ENCODE data around the gene RNF144A.

RNF144A gene

DNA sequence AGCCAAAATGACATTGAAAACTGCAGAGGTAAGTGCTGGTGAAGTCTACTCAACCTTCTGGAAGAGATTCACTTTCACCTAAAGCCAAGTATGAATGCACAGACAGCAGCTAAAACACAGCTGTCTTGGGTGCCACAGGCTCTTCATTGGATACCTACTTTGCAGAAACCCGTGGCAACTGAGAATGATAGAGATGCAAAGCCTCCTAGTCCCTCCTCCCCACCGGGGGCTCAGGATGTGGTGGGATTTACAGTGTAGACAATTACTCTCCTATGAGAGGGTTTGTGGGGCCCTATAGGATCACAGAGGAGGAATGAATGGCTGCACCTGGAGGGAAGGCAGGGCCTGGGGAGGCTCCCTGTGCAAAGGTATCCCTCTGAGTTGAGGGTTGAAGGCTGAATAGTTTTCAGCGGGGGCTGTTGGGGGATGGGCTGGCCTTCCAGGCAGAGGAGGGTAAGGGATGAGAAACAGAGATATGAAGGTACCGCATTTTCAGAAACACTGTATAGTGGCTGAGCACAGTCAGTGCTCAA, 131.6 kb downstream of the RNF144A start:
- no peak for DNase-seq

DNA sequence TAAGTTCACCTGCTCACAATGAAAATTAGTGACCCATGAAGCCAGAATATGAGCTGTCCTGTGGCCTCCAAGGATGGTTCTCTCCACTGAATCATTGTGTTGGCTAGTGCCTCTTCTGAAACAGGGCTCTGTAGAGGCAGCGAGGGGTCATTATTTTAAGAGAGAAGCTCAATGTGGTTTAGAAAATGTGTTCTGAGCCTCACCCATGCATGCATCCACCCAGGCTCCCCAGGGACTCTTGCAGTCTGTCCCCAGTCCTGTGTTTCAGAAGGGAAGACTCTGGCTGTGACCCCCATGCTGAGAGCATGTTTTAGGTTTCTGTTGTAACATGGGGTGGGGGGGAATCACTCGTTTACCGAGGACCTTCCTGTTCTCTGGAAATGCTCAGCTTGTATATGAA, 135.2 kb downstream of the RNF144A start:
- no peak for DNase-seq

DNA sequence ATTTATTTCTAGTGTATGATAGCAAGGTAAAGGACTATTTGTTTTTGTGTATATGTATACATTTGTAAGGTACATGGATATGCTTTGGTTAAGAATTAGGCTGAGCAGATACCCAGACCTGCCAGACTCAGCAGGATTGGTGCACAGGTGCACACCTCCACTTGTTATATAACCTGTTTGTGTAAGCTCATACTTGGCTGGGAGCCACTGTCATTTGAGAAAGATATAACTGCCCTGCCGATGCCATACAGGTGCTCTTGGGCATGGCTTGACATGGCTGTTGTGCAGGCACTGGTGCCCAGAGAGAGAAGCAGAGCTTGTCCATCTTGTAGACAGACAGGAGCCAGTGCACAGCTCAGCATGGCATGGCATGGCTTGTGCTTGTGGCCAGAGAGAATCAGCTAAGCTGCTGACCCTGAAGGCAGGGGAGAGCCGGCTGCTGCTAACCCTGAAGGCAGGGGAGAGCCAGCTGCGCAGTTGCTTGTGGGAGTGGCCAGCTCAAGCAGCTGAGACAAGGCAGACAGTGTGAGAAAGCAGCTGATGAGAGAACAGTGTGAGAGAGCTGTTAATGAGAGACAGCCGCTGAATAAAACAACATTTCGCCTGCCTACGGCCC, 136.5 kb downstream of the RNF144A start:
- no peak for DNase-seq

DNA sequence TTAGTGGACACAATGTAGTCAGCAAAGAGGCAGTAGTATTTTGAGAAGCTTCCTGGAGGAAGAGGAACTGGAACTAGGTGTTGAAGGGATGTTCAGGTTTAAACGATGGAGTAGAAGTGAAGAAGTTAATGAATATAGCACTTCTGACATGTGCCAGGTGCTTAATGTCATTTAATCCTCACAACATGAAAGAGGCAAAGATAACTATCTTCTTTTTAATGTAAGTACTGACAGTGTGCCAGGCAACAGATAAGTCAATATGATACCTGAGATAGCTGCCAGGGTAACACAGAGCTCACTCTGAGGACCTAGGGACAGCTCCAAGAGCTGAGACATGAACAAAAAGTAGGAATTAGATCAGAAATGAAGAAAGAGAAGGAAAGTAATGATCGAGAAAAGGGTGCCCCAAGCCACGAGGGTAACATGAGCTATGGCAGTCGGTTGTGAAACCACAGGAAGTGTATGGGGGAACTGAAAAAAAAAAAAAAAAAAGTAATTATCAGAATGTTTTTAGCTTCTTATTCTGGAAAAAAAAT, 140.7 kb downstream of the RNF144A start:
- DNase-seq, result peak; percentile 7

DNA sequence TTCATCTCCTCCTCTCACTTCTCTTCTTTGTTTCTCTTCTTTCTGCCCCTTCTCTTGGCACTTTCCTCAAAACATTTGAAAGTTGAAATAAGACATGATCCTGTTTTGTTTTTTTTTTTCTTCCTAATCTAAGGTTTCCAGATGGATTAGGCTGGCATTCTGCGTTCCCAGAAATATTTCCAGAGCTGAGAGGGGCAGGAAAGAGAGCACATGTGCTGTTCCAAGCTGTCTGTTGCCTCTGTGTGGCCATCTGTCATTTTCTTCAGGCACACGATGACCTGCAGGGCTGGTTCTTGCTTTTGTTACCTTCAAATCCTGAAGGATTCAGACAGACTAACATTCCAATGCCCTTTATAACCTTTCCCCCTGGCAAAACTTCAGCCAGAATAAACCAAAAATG, 142.9 kb downstream of the RNF144A start:
- DNase-seq, result no peak

DNA sequence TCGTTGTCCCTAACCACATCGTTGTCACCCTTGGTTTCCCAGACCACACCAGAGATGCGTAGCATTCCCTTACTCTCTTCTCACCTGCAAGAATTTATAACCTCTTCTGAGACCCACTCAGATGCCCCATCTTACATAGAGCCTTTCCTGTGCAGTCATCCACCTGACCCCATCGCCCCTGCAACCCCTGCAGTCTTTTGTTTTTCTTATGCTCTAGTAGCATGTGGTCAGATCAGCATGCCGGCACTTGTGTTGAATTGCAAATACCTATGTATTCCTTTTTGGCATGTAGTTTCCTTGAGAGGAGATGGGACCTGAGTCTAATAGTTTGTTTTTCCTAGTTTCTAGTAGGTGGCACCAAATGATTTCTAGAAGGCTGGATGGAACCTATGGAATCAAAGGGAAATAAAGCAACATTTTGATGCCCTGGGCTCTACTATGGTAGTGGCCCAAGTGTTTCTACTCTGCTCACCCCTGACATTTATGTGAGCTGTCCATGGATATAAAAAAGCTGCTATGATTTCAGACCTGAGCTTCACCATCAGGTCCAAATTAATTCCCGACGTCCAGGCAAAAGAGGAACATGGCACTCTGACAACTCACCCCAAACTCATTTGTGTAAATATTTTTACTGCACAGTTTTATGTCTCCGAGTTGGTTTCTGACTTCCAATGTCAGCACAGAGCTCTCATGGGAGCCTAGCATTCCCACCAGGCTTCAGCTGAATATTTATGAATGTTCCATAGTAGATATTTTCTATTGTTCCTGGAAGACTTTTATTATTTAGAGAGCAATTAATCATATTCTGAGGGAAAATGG, 143.6 kb downstream of the RNF144A start:
- DNase-seq, result no peak

DNA sequence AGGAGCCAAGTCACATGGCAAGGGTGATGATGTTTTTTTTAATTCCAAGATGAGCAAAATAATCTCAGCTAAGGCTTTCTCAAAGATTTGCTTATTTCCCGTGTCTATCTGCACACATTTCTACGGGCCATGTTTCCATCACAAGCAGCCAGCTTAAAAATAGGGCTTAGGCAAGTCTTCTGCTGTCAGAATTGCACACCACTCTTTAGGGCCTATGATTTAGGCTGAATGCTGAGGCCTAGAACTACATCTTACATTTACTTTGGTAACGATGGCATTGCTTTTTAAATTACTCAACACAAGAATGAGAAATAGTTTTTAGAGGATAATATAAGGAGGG, 144.2 kb downstream of the RNF144A start:
- DNase-seq, result no peak

DNA sequence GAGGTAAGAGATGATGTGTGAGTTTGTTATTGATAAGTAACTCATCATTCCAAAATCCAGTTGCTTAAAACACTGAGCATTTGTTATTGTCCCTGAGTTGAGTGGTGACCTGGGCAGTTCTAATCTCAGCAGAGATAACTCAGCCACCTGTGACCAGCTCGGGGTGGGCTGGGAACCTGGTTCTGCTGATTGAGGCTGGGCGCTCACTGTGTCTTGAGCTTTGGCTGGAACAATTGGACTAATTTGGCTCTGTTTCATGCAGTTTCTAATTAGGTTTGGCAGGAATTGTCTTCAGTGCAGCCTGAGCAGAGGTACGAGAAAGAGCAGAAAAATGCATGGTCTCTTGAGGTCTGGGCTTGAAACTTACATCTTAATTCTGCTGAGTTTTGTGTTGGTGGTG, 144.7 kb downstream of the RNF144A start:
- no peak for DNase-seq

DNA sequence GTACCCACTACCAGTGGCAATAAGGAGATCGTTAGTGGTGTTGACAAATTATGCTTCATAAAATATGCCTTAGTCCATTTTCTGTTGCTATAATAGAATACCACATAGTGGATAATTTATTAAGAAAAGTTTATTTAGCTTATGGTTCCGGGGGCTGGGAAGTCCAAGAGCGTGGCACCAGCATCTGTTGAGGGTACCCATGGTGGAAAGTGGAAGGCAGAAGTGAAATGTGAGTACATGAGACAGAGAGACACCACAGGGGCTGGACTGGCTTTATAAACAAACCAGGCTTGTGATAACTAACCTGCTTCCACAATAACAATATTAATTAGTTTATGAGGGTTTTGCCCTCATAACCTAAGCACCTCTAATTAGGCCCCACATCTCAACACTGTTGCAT, 146.6 kb downstream of the RNF144A start:
- no peak for DNase-seq

DNA sequence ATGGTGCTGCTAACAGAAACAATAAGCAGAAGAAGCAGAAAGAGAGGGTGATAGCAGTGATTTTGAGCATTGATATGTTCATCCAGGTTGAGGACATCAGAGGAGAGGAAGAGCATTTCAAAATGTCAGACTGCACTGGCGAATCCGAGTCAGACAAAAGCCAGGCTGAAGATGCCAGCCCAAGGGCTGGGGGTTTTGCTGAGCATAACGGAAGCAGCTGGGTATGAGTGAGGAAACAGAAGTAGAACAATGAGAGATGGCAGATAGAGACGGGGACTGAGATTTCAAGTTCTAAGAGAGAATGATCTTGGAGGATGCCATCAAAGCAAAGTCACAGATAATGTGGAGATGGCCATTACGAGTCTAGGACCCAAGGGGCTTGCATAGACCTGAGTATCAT, 151.2 kb downstream of the RNF144A start:
- no peak for DNase-seq

DNA sequence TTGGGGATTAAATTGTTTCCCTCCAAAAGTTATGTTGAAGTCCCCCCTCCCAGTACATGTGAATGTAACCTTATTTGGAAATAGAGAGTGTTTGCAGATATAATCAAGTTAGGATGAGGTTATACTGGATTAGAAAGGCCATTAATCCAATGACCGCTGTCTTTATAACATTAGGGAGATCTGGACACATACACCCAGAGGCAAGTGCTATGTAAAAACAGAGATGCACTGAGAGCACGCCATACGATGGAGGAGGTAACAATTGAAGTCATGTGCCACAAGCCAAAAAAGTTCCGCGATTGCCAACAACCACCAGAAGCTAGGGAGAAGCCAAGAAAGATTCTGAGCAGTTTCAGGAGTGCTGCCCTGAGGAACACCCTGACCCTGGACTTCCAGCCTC, 153.3 kb downstream of the RNF144A start:
- DNase-seq, result no peak

DNA sequence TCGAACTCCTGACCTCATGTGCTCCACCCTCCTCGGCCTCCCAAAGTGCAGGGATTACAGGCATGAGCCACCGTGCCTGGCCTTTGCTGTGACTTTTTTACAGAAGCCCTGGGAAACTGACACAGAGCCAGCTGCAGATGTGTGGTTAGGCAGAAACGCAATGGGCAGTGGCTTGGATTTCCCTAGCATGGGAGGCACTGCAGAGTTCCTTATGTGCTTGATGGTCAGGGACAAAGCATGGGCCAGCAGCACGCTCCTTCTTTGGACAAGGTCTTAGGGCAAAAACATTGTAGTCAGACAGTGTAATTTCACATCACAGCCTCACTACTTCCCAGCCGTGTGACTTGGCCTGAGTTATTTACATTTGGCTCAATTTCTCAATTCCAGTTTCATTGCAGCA, 153.9 kb downstream of the RNF144A start:
- DNase-seq, result no peak

DNA sequence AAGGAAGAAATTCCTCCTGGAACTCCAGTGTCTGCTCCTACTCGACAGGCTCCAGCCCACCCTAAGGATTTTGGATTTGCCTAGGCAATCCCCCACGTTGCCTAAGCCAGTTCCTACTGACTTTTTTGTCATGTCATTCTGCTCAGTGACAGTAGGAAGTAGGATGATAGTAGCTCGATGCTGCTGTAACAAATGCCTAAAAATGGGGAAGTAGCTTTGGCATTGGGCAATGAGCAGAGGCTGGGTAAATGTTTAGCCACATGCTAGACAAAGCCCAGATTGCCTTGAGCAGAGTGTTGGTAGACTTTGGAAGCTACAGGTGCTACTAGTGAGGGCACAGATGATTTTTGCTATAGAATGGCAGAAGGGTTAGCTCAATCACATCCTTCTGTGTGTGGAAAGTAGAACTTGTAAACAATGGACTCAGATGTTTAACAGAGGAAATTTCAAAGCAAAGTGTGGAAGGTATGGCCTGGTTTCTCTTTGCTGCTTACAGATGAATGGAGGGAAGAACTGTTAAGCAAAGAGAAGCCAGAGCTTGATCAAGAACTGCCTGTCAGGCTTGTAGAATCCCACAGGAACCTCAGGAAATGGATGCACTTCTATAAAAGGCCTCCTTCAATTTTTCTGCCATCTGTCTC, 154.8 kb downstream of the RNF144A start:
- DNase-seq, result peak; percentile 7

DNA sequence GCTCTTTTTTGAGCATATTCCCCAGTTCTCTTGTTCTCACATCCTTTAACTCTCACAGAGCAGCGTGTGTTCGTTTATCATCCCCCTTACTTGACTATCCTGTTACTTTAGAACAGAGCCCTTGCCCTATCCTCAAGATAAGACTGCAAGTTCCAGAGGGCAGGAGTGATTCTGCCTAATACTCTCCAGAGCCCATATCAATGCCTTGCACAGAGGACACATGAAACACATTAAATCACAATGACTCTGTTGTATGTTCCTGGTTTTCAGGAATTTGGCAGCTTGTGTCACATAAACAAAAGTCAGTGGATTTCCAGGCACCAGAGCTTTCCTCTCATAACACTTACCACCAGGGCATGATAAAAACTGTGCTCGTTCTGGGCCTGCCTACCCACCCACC, 156.7 kb downstream of the RNF144A start:
- no peak for DNase-seq

DNA sequence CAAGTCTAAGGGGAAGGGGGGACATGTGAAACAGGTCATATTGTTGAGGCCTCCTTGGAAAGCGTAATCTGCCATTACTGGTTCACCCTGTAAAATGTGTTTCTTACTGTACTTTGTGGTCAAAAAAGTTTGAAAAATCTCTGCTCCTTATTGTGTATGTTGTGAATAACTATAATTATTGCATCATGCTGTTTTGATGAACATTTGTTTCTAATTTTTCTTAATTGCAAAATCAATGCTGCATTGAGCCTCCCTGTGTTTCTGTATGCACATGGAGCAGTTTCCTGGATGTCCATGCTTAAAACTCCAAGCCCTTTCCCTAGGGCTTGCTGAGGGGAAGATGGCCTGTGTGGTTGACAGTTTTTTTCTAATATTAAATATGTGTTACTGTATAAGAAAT, 158.6 kb downstream of the RNF144A start:
- no peak for DNase-seq

DNA sequence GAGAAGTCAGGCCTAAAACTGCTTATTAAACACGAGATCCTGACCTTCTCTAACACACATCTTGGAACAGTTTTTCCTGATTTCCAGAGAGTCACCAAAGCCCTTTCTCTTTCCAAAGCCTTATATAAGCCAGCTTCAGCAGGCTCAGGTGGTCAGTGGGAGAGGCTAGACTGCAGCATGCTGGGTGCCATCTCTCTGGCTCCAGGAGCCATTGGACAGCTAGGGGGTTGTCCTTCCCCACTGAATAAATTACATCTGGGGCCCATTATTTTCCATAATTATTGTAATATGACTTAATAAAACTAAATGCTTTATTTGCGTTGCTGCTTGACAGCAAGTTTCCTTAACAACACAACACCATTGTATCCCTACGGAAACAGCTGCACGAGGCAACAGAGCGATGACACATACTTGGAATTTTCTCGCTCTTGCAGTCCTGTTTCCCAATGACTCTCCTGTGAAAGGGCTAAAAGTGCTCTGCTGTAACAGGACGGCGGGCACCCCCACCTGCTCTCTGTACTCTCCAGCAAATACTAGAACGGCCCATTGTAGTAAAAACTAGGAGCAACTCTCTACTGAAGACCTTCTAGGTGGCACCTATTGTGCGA, 160.6 kb downstream of the RNF144A start:
- no peak for DNase-seq

DNA sequence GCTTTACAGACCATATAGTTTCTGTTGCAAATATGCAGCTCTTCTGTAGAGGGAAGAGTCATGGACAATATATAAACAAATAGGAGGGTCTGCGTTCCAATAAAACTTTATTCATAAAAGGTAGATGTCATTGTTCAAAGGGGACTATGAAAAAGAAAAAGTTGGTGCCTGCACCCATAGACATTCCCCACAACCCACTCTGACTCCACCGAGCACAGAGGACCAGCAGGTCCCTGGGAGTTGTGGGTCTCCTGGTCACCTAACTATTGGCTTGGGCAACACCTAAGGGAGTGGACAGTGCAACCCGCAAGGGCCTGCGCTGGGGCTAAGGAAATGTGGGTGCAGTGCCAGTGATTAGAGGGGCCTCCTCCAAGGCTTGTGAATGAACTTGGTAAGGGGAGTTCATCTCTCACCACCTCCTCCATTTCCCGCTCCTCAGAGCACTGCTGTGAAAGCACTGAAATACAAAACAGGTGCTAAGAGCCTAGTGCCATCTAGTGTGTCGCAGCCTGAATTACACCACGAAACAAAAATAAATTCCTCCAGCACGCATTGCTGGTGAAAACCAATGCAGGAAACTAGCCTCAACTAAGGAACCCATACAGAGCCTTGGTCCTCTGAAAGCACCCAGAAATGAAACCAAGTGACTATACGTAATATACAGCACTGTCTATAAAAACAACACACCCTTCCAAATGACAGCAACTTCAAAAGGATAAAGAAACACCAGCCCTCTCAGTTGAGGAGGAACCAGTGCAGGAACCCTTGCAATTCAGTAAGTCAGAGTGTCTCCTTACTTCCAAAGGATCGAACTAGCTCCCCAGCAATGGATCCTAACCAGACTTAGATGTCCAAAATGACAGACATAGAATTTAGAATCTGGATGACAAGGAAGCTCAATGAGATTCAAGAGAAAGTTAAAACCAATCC, 166.6 kb downstream of the RNF144A start:
- peak; percentile 17 for DNase-seq

DNA sequence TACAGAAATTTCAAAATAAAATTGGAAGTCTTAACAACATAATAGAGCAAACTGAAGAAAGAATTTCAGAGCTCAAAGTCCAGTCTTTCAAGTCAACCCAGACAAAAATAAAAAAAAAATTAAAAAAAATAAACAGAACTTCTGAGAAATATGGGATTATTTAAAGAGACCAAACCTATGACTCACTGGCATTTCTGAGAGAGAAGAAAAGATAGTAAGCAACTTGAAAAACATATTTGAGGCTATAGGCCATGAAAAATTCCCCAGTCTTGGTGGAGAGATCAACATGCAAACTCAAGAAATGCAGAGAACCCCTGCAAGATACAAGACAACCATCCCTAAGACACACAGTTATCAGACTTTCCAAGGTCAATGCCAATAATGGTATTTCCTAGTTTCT, 167.4 kb downstream of the RNF144A start:
- no peak for DNase-seq

DNA sequence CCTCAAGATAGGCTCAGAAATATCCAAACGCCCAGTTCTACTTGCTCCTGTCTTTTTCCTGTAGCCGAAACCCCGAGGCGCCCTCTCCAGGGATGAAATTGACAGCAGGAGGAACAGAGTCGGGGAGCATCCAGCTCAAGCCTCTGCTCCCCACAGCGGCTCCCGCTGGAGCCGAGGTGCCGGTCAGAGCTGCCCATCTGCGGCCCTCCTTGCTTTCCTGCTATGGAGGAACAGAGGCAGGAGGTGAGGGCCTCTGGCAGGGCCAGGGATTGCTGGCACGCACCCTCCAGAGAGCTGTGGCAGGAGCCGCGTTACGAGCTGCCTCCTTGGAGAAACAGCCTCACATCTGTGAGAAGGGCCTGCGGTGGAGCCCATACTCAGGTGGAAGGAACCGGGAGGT, 172.1 kb downstream of the RNF144A start:
- DNase-seq, result no peak

DNA sequence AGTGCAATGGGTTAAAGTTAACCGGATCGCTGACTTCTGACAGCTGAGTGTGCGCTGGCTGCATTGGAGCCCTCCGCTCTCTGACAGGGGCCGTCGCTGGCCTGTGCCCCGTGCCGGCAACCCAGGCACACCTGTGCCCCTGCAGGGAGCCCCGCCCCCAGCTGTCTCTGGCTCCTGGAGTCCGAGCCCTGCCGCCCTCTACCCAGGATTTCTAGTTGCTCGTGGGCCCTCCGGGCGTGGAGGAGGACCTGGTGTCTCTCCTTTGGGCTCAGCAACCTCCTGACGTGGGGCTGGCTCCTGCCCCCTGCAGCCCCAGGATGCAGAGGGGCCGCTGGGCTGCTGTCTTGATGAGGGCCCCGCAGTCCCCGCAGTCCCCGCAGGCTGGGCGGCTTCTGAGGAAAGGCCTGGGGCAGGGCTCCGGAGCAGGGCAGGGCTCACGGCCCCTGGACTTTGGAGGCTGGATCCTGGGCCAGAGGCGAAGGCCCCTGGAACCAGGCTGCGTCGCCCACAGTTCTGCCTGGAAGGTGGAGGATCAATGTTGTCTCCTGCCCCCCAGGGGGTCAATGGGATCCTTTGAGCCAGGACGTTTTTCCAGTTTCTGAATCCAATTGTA, 172.8 kb downstream of the RNF144A start:
- DNase-seq, result no peak

DNA sequence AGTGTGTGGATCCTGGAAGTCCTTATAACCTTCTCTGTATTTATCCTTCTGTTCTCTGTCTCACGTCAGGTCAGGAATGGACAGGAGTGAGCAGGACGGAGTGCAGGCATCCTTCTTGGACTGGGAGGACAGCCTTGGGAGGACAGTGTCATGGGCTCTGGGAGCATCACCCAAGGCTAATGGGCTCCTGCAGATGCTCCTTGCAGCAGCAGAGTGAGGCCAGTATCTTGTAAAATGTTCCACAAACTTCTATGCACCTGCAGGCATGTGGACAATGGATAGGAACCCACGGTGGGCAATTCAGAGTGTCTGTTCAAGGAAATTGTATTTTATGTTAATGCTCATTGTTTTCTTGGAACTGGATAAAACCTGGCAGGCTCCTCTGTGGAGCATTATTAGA, 176.2 kb downstream of the RNF144A start:
- no peak for DNase-seq
